GM12878 (cell line): ENCODE data around the gene VCAN. TPM values are rescaled to one million over a fixed set of nuclear protein-coding genes. Genes with fewer than 3 reads are reported as not detected.

Source experiments
- ATAC-seq: fragments of 200-7000 bp; cut with Tn5 transposase; 3 replicates; pipeline ENCODE4 v1.9.1; 2020; ENCODE audit warnings: mild to moderate bottlenecking, moderate library complexity
- BruUV-seq: library from RNA; stranded (reverse); fragments of 400-500 nt; replicated peaks from 2 replicates; lab custom pipeline; 2021; lab: Mats Ljungman, UMichigan
- CTCF ChIA-PET: fragments of 300-600 bp; sonication (Branson Sonifier 250); formaldehyde crosslinking; extraction: SDS; loops from one replicate; lab custom pipeline; 2021; ENCODE audit warnings: inconsistent platforms; lab: Yijun Ruan, JAX
- POLR2A ChIA-PET: fragments of 350-600 bp; formaldehyde crosslinking; extraction: SDS; loops from one replicate; lab custom pipeline; 2021; ENCODE audit warnings: inconsistent platforms; lab: Charles Lee
- RAD21 ChIA-PET: fragments of 300-600 bp; sonication (Branson Sonifier 250); formaldehyde crosslinking; loops from one replicate; lab custom pipeline; 2023; ENCODE audit warnings: antibody characterized with exemption; ENCODE audit not compliant: unreplicated experiment; lab: Charles Lee
- SMC1A ChIA-PET: fragments of 300-600 bp; sonication (Branson Sonifier 250); formaldehyde crosslinking; loops from one replicate; lab custom pipeline; 2023; ENCODE audit not compliant: unreplicated experiment, uncharacterized antibody; lab: Charles Lee
- DNase-seq: peaks from one replicate; pipeline ENCODE4 v3.0.0-alpha.2; 2011; ENCODE audit warnings: low read depth, low spot score
- FAIRE-seq: peaks from 3 replicates; lab custom pipeline; 2011; peaks lifted over from hg19 to GRCh38; lab: Jason Lieb, UNC
- H2AFZ ChIP-seq: 2 replicates; pipeline ENCODE4 v1.6.0; 2011; ENCODE audit warnings: low read depth, low read length, control low read depth; ENCODE audit not compliant: control insufficient read depth
- H3K27ac ChIP-seq: 2 replicates; pipeline ENCODE4 v1.5.1; 2011; ENCODE audit warnings: control low read depth; ENCODE audit not compliant: control insufficient read depth, insufficient read depth
- H3K27me3 ChIP-seq, 2 experiments: replicated peaks in 1 of 2; 2 replicates each; pipeline versions ENCODE4 v1.6.0 to v1.6.1; 2011; ENCODE audit warnings: low read length in 1 of 2; ENCODE audit not compliant: control insufficient read depth in 2 of 2, insufficient read depth in 2 of 2
- H3K36me3 ChIP-seq, 2 experiments: 2 replicates each; pipeline ENCODE4 v1.5.1; 2011; ENCODE audit warnings: low read length in 1 of 2; ENCODE audit not compliant: control insufficient read depth in 2 of 2, insufficient read depth in 2 of 2
- H3K4me1 ChIP-seq: 2 replicates; pipeline ENCODE4 v1.6.1; 2011; ENCODE audit warnings: mild to moderate bottlenecking, low read length, moderate library complexity, mixed read lengths; ENCODE audit not compliant: control insufficient read depth, insufficient read depth
- H3K4me2 ChIP-seq: 2 replicates; pipeline ENCODE4 v1.6.0; 2011; ENCODE audit warnings: control low read depth; ENCODE audit not compliant: control insufficient read depth, insufficient read depth
- H3K4me3 ChIP-seq: fragments of 200-600 bp; sonication (generic); 2 replicates; pipeline ENCODE4 v1.5.1; 2016
- H3K79me2 ChIP-seq: 2 replicates; pipeline ENCODE4 v1.6.0; 2011; ENCODE audit warnings: low read length; ENCODE audit not compliant: control insufficient read depth, insufficient read depth
- H3K9ac ChIP-seq: 2 replicates; pipeline ENCODE4 v1.8.0; 2011; ENCODE audit warnings: low read length, control low read depth, mixed read lengths; ENCODE audit not compliant: control insufficient read depth, insufficient read depth
- H3K9me3 ChIP-seq: replicated peaks from 3 replicates; pipeline ENCODE4 v1.5.1; 2011; ENCODE audit warnings: mild to moderate bottlenecking, low read length; ENCODE audit not compliant: control insufficient read depth, insufficient read depth
- H4K20me1 ChIP-seq: 2 replicates; pipeline ENCODE4 v1.6.0; 2011; ENCODE audit not compliant: control insufficient read depth, insufficient read depth
- BRCA1 ChIP-seq: IDR thresholded peaks from 2 replicates; pipeline ENCODE4 v1.6.1; 2011; ENCODE audit warnings: low read depth, low read length, improper control_type of control experiment
- CBX3 ChIP-seq: fragments of 200-600 bp; sonication (generic); IDR thresholded peaks from 2 replicates; pipeline ENCODE4 v1.6.1; 2016; ENCODE audit warnings: low read depth, borderline replicate concordance
- IKZF1 ChIP-seq: fragments of 450-650 bp; conservative IDR thresholded peaks from 2 replicates; pipeline ENCODE4 v1.6.1; 2017; ENCODE audit warnings: antibody characterized with exemption, mild to moderate bottlenecking
- IRF4 ChIP-seq: IDR thresholded peaks from 2 replicates; pipeline ENCODE4 v1.6.1; 2011; ENCODE audit warnings: low read depth, low read length
- MYB ChIP-seq: fragments of 150-350 bp; IDR thresholded peaks from 2 replicates; pipeline ENCODE4 v1.6.1; 2014; ENCODE audit warnings: mild to moderate bottlenecking, low read depth, low read length, borderline replicate concordance
- NKRF ChIP-seq: fragments of 450-650 bp; conservative IDR thresholded peaks from 2 replicates; pipeline ENCODE4 v1.6.1; 2017; ENCODE audit warnings: mild to moderate bottlenecking, moderate library complexity
- SMC3 ChIP-seq: IDR thresholded peaks from 2 replicates; pipeline ENCODE4 v1.6.1; 2011; ENCODE audit warnings: low read length, improper control_type of control experiment, borderline replicate concordance
- TCF7 ChIP-seq: IDR thresholded peaks from 2 replicates; pipeline ENCODE4 v1.6.1; 2014; ENCODE audit warnings: antibody characterized with exemption, borderline replicate concordance
- ZNF622 ChIP-seq: fragments of 450-650 bp; IDR thresholded peaks from 2 replicates; pipeline ENCODE4 v1.6.1; 2017; ENCODE audit warnings: mild to moderate bottlenecking, inconsistent platforms
- WGBS: methylation state at CpG from one replicate; pipeline ENCODE4 v1.1.6; 2016; ENCODE audit warnings: low lambda C conversion rate; ENCODE audit not compliant: insufficient replicate concordance, insufficient coverage; ENCODE audit errors: missing lambda C conversion rate; 5-methylcytosine and 5-hydroxymethylcytosine counted together
- in situ Hi-C: fragments of 300-500 bp; cut with MboI; formaldehyde crosslinking; loops from 9 replicates; pipeline ENCODE4 v1.14.3; 2018; ENCODE audit warnings: mixed read lengths
- intact Hi-C: fragments of 100-400 bp; cut with micrococcal nuclease; formaldehyde crosslinking; loops from one replicate; pipeline ENCODE4 v1.14.2; 2022; ENCODE audit not compliant: unreplicated experiment
- polyA plus RNA-seq, 11 experiments: library from polyadenylated mRNA; depleted of rRNA in 4 of 11; unstranded in 6 of 11; stranded (reverse) in 5 of 11; fragments of >200 nt; fragmentation: Nextera tagmentation in 4 of 11; fragmentation: Illumina TruSeq in 1 of 11; extraction: Ambion mirVana in 4 of 11; extraction: Trizol in 1 of 11; gene quantifications; 1 replicate in 1 of 11; 2 replicates in 10 of 11; pipeline versions ENCODE4 v1.2.1 to v1.2.3, GENCODE V29; 2011 to 2016; ENCODE audit warnings: inconsistent platforms in 2 of 11, missing spikeins in 2 of 11, low read depth in 1 of 11
- total RNA-seq, 4 experiments: library from RNA; depleted of rRNA in 3 of 4; stranded (reverse); fragments of >200 nt in 3 of 4; fragmentation: Illumina TruSeq in 1 of 4; extraction: Trizol in 1 of 4; gene quantifications; 2 replicates each; pipeline versions ENCODE4 v1.2.1 to v1.2.3, GENCODE V29; 2013 to 2021
- TF ChIP-seq, protein P1 (sequence below): fragments of 450-650 bp; formaldehyde crosslinking; IDR thresholded peaks from 2 replicates; pipeline ENCODE4 v1.4.0; 2022; ENCODE audit warnings: mild to moderate bottlenecking, moderate library complexity

The VCAN gene
- total and polyA plus RNA-seq, 10 of the 15 experiments (the other 5 are each of a cell fraction or from before 2014, with no cell fraction given): 1.2 to 15.2 (median 4.5) TPM

DNA sequence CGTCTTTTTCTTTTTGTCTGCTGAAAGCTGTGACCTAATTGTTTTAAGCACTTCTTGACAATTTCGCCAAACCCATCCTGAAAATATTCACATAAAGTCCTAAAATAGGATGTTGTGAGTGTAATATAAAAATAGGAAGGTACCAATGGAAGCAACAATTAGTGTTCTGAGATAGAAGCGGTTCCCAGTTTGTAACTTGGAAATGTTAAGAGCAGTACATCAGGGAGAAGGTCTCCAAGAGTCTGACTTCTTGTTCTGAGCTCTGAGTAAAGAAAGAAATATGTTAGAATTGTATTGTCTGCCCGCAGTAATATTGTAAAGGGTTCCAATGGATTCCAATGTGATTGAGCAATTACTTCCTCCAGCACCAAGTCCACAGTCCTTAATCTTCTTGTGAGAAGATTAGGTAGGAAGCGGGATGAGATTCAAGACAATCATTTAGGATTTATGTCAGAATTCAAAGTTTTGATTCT lies 3.9 kb downstream of the VCAN start:
- ATAC-seq (no peak), FAIRE-seq (no peak), DNase-seq (no peak)
- WGBS: 74% methylated on average over 5 of the region's 5 CpGs
- ChIA-PET POLR2A (no interaction called here), RAD21 (interaction anchor here (1.1 kb wide), 1 partner anchor 1122 kb away, joined by 4 read pairs; no protein-coding TSS in a partner anchor), CTCF (interaction anchor here (0.7 to 1.7 kb wide), 3 partner anchors 834 to 990 kb away, joined by 3 to 7 read pairs (median 3); no protein-coding TSS in a partner anchor), SMC1A (interaction anchor here (0.6 to 1.1 kb wide), 2 partner anchors 830 to 1123 kb away, joined by 3 to 4 read pairs; no protein-coding TSS in a partner anchor)
- Histone ChIP-seq H3K4me3 (no peak overlapping the region), H3K36me3 (no peaks in the 10 kb centered on the region), H3K4me2 (no peak overlapping the region), H4K20me1 (no peaks in the 10 kb centered on the region), H3K27ac (no peak overlapping the region), H3K9me3 (no peaks in the 10 kb centered on the region), H3K4me1 (0 out of 2 replicates have a peak, but pooled peaks cover 10% of the 10 kb centered on the region), H3K79me2 (no peaks in the 10 kb centered on the region), H3K27me3 (peaks cover 11 to 15% of the 10 kb centered on the region in 2 experiments), H3K9ac (no peak overlapping the region), H2AFZ (no peak overlapping the region)
- no TSS peak for BruUV-seq
- intact Hi-C loops (no loop called here), in situ Hi-C loops (loop anchor here (10.0 kb wide), 1 partner anchor 1121 kb away; no protein-coding TSS in a partner anchor)
- no peak for TF ChIP-seq BRCA1
- no peak for TF ChIP-seq ZNF622
- no peak for TF ChIP-seq SMC3
- no peak for TF ChIP-seq IKZF1
- TF ChIP-seq MYB: no peak
- TF ChIP-seq, protein P1, sequence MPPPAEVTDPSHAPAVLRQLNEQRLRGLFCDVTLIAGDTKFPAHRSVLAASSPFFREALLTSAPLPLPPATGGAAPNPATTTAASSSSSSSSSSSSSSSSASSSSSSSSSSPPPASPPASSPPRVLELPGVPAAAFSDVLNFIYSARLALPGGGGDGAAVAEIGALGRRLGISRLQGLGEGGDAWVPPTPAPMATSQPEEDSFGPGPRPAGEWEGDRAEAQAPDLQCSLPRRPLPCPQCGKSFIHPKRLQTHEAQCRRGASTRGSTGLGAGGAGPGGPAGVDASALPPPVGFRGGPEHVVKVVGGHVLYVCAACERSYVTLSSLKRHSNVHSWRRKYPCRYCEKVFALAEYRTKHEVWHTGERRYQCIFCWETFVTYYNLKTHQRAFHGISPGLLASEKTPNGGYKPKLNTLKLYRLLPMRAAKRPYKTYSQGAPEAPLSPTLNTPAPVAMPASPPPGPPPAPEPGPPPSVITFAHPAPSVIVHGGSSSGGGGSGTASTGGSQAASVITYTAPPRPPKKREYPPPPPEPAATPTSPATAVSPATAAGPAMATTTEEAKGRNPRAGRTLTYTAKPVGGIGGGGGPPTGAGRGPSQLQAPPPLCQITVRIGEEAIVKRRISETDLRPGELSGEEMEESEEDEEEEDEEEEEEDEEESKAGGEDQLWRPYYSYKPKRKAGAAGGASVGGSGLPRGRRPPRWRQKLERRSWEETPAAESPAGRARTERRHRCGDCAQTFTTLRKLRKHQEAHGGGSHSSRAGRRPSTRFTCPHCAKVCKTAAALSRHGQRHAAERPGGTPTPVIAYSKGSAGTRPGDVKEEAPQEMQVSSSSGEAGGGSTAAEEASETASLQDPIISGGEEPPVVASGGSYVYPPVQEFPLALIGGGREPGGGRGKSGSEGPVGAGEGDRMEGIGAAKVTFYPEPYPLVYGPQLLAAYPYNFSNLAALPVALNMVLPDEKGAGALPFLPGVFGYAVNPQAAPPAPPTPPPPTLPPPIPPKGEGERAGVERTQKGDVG (CRISPR knock-in tag): no peak
- TF ChIP-seq NKRF: no peak
- TF ChIP-seq TCF7: no peak
- TF ChIP-seq IRF4: no peak
- no peak for TF ChIP-seq CBX3
